ENCODE results near the gene IFT88.

Gene IFT88

DNA sequence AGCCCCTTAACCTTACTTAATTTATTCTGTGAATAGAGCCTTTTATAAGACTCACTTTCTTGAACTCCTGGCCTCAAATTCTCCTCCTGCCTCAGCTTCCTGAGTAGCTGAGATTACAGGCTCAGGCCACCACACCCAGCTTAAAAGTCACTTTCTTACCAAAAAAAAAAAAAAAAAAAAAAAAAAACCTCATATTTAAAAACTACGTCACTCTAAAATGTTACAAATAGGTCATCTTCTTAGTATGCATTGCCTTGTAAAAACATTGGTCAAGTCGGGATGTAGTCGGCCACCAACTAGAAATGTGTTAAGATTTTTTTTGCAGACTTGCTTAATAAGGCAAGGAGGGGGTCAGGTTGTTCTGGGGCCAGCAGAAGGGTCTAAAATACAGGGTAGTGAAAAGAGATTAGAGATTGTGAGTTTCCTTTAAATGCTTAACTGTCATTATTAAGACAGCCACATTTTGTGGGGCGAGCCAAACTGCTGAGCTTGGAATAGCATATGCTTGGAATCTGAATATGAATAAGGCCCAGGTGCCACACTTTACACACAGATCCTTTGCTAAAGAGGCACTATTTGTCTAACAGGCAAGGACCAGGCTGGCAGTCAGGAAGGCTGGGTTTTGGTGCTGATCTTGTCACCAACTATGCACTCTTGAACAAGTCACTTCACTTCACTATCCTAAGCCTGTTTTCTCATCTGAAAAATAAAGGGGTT, 120.1 kb downstream of the IFT88 start:
- FAIRE-seq = no peak

DNA sequence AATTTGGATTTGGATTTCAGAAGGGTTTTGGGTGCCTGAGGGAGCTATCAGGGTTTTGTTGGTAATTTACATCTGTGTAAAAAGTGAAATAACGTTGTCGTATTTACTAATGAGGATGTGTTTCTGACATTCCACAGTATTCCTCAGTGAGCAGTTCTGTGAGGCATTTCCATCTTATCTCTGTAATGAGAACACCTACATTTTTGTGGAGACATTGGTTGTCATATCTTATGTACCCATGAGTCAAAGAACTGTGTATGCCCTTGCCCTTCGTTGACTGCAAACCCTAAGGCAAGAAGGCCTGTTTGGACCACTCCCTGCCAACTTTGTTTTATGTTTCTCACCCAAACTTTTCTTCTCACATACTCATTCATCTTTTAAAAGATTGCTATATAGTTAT, 122.3 kb downstream of the IFT88 start:
- no peak for FAIRE-seq

DNA sequence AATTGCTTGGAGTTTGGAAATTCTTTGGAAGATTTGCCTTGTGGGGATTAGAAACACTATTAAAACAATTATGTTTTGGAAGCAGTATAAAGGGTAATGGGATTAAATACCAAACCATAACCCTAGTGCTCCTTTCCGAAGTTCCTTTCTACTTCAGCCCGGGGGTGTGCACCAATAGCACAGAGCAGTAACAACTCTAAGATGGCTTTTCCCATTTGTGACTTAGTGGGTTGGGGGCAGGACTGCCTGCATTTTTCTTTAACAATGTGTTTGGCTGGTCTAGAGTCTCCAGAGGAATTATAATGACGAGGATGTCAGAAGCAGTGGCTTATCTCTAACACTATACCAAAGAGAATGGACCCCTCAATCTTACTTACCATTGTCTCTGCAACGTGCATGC, 124.7 kb downstream of the IFT88 start:
- FAIRE-seq = no peak

DNA sequence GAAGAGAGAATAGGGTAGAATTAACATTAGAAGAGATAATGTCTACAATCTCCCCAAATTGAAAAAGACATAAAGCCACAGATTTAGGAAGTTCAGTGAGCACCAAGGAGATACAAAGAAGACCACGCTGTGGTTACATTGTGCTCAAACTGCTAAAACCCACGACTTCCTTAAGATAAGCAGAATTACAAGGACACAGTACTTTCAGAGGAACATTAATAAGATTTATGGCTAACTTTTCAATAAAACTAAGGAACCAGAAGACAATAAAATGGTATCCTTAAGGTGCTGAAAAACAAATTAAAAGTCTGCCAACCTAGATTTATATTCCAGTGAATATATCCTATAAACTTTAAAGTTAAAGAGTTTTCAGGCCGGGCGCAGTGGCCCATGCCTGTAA, 129.1 kb downstream of the IFT88 start:
- FAIRE-seq = no peak

DNA sequence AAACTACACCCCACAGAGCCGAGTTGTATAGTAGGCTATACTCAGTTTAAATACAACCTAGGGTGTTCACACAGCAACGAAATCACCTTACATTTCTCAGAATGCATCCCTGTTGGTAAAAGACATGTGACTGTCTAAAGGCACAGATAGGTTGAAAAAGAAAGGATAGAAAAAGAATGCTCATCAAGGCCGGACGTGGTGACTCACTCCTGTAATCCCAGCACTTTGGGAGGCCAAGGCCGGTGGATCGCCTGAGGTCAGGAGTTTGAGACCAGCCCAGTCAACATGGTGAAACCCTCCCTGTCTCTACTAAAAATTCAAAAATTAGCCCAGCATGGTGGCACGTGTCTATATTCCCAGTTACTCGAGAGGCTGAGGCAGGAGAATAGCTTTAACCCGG, 132.8 kb downstream of the IFT88 start:
- no peak for FAIRE-seq

DNA sequence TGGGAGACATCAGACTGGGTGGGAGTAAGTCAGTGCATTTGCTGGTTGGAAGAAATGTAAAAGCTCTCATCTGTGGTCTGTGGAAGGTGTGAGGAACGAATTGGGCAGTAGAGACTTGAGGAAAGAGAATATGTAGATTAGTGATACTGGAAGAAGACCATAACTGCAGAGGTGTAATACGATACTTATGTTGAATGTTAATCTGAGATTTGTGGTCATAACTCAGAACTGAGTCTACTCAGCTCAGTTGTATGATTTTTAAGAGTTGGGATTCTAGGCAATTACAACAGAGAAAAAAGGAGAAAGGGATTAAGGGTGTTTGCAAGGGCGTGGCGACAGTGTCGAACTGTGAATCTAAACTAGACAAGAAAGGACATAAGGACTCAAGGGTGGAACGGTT, 133.3 kb downstream of the IFT88 start:
- FAIRE-seq = no peak

DNA sequence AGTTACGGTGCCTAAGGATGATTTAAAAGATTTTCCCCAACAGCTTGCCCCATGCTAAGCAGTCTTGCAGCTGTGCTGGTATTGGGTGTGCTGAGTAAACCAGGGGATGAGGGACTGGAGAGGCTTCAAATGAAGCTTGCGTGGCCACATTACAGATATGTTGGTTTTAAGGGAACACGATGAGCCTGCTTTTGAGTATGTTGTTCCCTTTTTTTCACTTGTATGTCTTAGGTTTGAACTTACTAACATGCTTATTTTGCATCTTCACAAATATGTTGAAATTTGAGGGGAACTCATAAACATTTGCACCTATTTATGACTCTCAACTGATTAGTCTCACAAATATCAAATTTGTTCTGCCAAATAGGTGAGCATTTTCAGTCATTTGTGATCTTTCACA, 134.5 kb downstream of the IFT88 start:
- no peak for FAIRE-seq

DNA sequence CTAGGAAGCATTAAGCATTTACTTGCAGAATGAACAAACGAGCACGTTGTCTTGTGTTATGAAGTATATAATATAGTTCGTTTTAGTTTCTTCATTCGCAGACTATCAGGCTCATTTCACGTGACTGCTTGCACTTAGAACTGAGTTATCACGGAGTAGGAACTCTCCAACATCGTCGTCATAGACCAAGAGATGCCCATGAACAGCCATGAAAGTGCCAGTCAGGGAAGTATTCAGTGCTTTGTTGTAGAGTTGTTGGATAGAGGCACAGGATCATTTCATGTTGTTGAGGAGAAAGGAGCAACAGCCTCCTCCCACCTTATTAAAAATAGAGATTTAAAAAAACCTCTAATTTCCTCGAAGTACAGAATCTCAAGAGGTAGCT, 135.6 kb downstream of the IFT88 start:
- no peak for FAIRE-seq

DNA sequence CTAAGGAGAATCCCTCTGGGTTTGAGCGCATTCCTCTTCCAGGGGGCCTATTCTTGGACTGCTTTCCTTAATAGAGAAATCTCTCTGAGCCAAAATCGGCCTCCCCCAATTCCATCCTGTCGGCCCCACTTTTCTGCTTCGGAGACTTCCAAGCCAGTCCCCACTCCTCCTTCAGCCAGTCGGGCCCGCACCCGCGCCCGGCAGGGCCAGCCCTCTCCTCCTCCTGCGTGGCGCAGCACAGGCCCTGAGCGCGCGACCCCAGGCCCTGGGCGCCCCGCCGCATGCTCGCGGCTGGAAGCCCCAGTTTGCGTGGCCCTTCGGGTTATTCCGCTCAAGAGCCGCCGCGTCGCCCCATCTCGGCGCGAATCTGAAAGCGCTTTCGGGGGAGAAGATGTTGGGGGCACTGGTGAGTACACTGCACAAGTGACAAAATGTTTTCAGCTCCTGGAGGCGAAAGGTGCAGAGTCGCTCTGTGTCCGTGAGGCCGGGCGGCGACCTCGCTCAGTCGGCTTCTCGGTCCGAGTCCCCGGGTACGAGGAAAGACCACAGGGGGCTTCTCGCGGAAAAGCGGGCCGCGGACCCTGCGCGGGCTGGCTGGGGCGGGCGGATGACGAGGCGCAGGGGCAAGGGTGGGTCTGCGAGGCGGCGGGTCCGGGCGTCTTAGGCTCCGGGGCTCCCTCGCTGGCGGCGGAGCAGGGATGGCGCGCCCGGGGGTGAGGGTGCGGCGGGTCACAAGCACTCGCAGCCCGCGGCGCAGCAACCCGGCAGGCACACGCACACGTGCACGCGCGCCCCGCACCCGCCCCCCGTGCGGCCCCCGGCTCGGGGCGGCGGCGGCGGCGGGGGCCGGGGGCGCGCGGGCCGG, 136.2 kb downstream of the IFT88 start, which contains the start of gene IL17D:
Gene IL17D, plus strand, starts transcription at position 785 of the 865 bp plus-strand sequence. CDS start 303 bp downstream, outside the sequence.
- no peak for FAIRE-seq

DNA sequence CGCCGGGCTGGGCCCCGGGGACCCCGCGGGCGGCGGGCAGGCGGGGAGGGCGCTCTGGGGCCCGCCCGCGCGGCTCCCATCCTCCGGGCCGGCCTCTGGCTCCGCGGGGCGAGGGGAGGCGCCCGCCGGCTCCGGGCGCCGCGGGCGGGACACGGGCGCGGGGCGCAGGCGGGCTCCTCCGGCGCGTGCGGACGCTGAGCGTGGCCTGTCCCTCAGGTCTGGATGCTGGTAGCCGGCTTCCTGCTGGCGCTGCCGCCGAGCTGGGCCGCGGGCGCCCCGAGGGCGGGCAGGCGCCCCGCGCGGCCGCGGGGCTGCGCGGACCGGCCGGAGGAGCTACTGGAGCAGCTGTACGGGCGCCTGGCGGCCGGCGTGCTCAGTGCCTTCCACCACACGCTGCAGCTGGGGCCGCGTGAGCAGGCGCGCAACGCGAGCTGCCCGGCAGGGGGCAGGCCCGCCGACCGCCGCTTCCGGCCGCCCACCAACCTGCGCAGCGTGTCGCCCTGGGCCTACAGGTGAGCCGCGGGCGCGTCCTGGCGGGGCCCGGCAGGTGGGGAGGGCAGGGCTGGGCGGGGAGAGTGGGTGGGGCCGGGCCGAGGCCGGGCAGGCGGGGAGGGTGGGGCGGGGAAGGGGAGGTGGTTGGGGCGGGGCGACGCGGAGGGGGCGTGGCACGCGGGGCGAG, 137.0 kb downstream of the IFT88 start:
- no peak for FAIRE-seq

DNA sequence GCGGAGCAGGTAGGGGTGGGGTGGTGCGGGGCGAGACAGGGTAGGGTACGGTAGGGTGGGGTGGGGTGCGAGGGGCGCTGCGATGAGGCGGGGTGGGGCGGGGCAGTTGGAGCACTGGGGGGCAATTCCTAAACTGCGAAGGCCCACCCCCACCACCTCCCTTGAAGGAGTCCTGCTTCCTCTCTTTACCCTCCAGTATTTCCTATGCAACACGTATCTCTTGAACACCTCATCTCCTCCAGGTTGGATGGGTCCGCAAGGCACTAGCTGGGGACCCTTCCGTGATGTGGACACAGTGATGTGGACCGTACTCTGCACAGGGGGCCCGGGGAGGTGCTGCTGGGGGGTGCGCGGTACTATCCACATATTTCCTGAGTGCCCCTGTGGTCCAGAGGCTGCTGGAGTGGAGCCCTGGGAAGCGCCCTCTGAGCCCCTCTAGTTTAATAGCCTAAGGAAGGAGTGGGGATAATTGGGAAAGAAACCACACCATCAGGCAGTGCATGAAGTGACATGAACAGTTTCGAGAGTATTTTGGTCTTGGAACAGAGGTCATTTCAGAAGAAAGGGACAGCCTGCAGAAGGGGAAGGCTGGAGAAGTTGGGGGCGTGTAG, 137.6 kb downstream of the IFT88 start:
- no peak for FAIRE-seq

DNA sequence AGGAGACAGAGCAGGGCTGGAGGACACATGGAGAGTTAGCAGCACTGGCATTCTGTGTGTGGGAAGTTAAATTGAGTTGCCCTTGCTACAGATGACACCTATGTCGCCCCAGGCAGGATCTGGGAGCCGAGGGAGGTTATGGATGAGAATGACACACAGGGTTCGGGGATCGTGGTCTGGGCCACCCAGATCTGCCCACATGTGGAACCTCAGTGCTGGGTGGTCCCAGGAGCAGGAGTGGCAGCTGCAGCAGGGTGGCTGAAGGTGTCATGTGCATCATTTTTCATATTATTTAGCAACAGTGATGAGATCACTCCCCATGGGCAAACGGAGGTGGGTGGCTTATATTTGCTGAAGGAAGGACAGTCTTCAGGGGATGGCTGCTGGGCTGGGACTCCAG, 139.7 kb downstream of the IFT88 start:
- FAIRE-seq = no peak

DNA sequence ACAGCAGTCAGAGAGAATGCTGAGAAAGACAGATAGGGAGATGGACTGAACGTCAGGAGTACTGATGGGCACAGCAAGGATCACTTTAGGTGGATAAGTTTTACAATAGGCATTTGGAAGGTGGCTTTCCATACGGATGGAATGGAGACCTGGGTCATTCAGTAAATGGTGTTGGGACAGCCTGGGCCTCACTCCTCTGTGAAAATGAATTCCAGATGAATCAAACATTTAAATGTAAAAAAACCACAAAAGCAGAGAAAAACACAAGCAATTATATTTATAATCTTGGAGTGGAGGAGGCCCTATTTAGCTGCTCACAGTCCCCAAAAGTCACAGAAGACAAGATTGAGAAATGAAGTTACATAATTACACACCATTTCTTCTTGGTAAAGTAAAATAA, 141.3 kb downstream of the IFT88 start:
- no peak for FAIRE-seq

DNA sequence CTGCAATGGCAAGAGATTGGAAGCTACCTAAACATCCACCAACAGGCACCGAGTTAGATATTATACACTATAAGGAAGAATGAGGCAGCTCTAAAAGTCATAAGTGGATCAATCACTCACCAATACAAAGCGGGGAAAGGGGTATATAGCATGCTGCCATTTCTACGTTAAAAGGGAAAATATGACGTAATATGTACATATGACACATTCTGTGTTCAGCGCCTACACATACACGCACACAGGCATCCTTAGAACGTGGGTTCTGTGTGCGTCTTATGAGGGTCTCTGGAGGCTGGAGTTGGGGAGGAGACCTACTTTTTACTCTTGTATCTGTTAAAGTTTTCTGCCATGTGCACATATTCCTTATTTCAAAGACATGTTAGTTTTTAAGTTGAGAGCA, 142.4 kb downstream of the IFT88 start:
- no peak for FAIRE-seq

DNA sequence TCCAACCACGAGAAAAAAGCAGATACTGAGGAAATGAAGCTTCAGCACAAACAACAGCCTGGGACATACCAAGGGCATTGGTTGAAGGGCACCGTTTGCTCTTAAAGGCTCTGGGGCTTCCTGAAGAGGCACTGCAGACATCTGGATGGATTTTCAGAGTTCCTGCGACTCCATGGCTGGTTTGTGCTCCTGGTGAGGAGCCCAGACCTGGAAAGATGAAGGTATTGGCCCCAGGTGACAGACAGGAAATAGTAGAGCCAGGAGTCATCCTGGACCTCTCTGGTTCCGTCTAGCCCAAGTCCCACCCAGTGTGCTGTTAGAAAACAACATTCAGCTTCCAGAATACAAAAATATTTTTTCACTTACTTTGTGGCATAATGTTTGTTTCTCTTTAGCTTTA, 142.8 kb downstream of the IFT88 start:
- no peak for FAIRE-seq

DNA sequence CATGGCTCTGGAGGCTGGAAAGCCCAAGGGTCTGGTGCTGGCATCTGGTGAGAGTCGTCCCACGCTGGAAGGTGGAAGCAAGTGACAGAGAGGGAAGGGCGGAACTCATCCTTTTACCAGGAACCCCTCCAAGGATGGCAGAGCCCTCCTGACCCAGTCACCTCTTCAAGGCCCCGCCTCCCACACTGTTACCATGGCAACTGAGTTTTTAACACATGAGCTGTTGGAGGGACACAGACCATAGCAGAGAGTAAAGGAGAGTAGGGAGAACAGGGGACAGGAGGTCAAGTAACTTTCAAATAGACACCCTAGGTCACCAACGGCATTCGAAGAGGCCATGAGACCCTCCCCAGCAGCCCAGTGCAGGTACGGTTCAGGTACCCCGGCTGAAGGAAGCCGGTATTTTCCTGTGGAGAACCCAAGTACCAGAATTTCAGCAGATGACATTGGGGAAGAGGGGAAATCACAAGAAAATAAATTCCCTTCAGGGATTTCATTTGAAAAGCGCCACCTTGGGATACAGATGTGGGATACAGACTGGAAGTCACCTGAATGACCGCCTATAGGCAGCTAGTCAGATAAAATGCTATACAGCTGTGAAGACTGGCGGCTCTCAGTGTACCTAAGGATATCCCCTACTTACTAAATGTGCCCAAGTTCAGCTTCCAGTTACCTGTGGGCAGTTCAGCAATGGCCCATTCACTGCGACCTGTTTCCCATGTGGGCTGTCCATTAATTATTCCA, 144.5 kb downstream of the IFT88 start:
- no peak for FAIRE-seq

DNA sequence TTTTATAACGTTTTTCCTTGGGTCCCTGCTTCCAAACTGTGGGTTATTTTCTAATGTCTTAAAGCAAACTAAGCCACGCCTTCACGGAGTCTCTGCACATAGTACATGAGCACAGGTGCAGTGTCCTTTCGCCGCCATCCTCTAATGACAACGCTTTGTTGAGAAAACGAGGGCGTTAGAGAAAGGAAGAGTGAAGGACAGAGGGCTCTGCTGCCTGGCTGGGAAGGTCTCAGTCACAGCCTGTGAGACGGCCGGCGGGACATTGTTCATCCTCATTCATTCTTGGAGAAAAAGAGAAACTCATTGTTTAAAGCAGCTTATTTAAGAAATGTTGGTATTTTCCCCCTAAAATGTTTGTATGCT, 146.0 kb downstream of the IFT88 start:
- FAIRE-seq = no peak

DNA sequence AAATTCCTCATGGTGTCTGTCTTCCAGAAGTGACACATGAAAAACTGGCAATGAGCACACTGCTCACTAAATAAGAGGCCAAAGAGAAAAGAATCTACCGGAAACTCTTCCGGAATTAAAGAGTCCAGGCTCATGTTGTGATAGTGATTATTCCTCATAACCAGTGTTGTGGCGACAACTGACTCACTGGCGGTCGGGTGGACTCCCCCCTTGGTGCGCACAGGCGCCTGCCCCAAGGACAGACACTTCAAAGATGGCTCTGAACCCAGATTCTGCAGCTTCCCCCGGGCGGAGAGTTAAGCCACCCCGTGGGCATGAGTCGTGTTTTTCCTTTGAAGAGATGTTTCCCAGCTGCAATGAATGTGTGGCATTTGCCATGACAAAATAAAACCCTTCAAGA, 146.8 kb downstream of the IFT88 start:
- FAIRE-seq = no peak

DNA sequence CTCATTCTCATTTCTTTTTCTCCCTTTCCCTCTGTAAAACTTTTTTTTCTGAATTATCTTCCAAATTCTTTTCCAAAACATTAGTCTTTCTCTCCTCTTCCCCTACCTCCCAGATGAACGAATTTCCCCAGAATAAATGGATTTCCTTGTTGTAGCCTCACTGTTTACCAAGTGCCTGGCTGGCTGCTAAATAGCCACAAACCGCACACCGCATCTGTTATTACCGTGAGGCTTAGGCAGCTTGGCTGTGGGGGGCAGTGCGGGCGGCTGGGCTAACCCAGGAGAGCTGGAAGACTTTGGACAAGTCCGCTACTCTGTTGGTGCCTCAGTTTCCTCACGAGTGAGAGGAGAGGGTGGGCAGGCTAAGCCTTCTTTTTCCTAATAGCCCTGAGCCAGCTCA, 147.2 kb downstream of the IFT88 start:
- FAIRE-seq = no peak

DNA sequence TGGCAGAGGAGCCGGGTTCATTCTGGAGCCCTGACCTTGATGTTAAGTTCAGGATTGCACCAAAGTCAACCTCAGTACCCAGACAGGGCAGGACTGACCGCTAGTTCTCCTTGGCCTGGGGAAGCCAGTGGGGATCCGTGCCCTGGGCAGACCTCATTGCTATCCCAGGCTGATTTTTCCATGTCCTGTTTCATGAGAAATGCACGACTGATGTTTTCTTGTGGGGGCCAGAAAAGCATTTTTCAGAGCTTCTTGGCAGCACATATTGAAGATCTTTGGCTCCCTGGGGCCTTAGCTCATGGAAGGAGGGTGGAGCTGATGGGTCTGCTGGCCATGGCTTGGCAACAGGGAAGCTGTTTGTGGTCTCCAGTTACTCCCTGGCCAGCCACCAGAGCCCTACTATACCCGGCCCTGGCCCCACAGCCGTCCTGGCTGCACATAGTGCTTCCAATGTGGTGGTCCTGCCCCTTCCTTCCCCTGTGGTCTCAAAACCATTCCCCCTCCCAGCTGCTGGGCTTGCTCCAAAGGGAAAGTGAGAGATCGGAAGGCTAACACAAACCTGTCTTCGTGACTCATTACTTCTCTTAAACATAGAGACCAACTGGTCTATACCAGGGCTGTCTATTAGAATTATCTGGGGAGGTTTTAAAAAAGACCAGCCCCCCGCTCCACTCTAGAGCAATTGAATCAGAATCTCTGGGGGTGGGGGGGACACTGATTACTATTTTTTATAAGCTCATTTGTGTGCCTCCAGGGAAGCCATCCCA, 147.8 kb downstream of the IFT88 start:
- FAIRE-seq = no peak

DNA sequence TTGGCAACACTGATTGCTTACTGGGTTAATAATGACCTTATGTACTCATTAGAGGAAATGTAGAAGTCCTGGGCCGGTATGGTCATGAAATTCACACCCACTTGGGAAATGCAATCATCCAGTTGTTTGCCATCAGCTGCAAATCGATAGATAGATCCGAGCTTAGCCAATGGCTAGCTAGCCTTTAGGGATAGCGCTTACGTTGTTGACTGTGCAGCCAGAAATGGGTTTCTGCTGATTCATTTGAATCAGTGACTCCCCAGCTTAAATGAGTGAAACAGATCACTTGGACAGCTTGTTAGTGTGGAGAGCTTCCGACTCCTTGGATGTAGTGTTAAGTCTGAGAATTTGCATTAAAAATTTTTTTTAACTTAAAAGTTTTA, 148.4 kb downstream of the IFT88 start:
- no peak for FAIRE-seq

DNA sequence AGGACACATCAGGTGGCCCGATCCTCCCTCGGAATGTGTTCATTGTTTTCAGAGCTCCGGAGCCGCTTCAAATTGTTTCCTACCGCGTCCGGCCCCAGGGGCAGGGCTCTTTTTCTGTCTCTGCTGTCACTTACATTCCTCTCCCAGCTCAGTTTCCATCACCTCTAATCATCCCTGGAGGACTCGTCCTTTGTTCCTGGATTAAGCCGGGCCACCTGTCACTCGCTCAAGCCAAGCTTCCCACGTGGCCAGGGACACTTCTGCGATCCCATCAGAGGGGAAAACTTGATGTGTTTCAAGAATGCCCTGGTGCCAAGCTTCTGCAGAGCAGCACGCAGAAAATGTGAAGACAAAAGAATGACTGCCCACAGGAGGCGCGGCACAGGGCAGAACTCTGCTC, 150.0 kb downstream of the IFT88 start:
- no peak for FAIRE-seq
